GM18517 (cell line): ENCODE results near the gene FRS2.

ENCODE experiments used
- ATAC-seq: cut with Tn5 transposase; IDR thresholded peaks from one replicate; pipeline ENCODE4 v1.9.1; 2021; ENCODE audit warnings: mild to moderate bottlenecking, moderate library complexity; ENCODE audit not compliant: unreplicated experiment

The FRS2 gene

DNA sequence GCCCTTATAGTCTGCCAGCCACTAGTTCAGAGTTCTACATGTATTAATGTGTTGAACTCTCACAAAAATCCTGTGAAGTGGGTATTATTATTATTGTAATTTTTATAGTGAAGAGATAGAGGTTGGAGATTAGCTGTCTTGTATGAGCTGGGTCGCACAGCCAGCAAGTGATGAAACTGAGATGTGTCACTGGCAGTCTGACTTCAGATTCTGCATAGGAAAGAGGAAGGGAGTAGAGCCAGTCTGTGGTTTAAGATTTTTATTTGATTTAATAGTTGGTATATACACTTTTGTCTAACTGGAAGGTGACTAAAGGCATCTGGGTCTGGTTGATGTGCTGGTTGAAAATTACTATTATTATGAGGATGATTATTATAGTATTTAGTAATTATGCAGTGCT is 5.8 kb upstream of the FRS2 start:
- ATAC-seq = no peak

DNA sequence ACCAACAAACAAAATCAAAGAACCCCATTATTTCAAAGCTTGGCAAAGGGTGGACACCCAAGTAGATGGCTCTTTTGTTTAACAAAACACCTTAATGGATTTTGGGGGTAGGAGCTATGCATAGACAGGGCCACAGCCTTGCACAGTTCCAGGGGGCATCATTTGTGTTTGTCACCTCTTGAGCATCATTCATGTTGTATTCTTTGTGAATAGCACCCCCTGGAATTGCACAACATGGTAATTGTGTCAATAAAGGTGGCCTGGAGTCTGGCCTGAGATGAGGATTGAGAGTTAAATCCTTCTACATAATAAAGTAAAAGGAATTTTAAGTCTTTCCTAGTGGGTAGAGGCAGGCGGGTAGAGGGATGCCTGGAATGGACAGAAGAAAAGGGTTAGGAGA is 3.3 kb upstream of the FRS2 start:
- ATAC-seq = no peak

DNA sequence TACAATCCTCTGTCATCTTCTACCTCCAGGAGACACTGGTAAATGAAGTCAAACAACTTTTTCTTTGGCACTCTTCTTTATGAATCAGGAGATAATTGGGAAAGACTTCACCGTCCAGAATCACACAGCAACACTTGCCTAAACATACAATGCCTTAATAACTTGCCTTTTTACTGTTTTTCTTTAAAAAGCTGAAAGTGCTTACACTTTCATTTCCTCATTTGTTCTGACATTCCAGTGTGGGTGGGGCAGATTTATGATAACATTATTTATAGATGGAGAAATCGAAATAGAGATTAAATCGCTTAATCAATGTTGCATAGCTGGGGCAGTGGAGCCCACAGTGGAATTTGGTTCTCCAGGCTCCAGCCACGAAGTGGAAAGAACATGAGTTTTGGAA is 2.8 kb upstream of the FRS2 start:
- no peak for ATAC-seq

DNA sequence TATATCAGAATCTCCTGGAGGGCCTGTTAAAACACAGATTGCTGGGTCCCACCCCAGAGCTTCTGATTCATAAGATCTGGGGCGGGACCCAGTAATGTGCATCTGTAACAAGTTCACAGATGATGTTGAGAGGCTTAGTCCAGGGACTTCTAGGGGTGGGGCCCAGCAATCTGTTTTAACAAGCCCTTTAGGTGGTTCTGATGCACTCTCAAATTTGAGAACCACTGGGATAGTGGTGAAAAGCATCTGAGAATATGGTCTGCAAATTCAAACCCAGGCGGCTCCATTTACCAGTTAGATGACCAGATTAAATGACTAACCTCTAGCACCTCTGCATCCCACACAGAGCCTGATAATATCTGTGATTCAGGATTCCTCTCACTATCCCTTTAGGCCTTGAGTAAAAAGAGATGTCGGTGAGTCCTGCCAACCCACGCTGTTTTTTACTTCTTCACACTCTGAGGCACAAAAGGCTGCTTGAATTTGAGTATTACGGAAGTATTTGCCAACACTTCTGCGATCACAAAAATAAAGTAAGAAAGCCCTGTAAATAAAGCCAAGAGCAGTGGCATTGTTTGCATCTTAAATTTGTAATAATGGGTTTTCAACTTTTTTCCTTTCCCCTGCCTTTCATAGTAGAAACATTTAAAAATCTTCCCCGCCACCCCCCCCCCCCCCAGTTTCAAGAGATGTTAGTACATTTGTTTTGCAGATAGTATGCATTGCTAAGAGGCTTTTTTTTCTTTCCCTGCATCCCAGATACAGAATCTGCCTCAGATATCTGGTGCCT is 1.8 kb upstream of the FRS2 start:
- no peak for ATAC-seq

DNA sequence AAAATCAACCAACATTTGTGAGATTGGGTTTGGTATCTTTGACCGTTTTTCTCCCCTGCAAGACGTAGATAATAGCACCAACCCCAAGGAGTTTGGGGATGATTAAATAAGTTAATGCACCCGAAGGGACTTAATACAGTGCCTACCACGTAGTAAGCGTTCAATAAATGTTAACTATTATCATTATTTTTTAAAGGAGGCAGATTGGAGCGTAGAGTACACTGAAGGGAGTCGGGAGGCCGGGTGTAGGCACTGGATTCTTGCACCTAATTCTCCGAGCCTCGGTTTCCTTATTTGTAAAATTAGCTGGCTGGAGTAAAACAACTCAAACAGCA is 367 bp upstream of the FRS2 start:
- no peak for ATAC-seq

DNA sequence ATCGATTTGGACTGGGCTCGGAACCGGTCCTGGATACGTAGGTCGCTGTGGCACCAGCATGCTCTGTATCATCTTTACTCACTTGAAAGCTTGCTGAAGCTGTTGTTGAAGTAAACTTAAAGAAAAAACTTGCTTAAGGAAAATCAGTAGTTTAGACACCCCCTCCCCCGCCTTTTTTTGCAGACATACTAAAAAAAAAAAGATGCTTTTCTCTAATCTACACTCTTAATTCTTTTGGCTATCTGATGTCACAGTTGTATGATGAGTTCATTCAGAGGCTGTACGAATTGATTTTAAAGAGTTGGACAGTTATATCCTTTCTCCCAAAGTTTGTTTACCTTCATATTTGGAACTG is 865 bp downstream of the FRS2 start:
- no peak for ATAC-seq

DNA sequence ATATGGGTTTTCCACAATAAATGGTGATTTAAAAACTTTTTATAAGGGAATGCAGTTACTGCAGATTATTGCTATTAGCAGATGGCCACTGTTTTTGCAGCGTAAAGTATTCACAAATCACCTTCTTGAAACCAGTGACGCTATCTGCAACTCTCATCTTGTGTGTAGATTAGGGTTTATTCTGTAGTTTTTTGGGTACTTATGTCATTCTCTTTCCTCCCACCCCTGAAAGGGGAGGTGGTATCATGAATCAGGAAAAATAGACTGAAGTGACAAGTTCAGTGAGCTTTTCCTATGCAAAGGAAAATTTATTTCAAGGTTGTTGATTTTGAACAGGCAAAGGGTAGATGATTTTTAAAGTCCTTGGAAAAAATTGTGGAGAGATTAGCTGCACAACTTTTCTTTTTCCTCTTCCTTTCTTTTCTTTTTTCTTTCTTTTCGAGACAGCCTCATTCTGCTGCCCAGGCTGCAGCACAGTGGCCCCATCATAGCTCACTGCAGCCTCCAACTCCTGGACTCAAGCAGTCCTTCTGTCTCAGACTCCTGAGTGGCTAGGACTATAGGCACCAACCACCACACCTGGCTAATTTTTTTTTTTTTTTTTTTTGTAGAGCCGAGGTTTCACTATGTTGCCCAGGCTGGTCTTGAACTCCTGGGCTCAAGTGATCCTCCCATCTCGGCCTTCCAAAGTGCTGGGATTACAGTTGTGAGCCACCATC is 1.6 kb downstream of the FRS2 start:
- ATAC-seq = no peak

DNA sequence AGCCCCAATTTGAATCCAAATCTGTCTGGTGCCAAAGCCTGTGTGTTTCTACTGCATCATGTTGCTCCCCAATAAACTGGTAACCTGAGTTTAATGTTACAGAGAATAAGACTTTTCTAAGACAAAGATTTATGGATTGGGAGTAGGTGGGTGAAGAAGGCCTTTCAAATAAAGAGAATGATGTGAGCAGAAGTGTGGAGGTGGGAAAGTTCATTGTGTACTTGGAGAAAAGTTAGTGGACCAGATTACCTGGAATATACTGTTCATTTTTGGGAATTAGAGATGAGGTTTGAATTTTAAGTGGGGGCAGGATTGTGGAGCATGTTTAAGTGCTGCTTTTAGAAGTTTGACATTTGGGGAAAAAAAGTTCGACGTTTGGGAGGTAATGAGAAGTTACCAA is 3.1 kb downstream of the FRS2 start:
- ATAC-seq = no peak

DNA sequence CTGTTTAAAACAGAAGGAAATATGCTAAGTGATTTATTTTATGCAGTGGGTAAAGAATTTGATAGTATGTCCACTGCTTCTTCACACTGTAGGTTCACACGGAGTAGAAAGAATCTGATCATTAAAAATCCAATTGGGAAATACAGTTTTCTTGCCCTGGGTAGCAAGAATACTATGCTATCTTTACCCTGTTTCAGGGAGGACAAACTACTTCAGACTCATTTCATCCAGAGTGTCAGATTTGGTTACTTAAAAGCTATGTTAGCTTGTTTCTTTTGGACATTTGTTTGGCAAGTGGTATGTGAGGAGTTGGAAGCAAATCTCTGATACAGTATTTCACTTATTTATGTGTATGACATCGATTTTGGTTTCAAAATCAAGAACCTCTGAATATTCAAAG is 4.3 kb downstream of the FRS2 start:
- ATAC-seq = no peak

DNA sequence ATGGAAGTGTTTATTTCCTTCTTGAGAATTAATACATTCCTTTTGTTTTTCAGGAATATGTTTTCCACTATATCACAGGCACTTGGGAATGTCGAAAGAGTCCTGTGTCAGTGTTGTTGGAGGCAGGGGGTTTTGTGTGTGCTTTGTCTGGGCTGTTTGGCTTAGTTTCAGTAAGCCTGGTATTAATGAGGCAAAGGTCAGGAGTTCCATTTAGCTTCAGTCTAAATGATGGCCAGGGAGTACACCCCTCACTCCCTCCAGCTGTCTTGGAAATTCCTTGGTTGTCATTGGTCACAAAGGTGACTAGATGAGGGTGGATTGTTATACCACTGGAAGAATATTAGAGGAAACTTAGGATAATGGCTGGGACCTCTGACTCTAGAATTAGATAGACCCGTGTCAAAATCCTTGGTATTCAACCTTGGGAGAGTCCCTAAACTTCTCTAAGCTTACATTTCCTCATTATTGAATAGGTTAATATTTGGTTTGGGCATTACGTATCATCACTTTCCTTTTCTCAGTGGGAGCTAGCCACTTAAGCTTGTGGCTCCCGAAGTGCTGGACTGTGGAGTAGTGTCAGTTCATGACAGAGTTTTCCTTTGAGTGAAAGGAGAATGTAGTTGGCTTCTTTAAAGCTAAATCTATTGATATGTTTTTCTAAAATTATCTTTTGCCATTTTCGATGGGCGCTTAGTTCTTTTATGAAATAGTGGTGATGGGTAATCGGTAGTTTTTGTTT is 5.2 kb downstream of the FRS2 start:
- no peak for ATAC-seq

DNA sequence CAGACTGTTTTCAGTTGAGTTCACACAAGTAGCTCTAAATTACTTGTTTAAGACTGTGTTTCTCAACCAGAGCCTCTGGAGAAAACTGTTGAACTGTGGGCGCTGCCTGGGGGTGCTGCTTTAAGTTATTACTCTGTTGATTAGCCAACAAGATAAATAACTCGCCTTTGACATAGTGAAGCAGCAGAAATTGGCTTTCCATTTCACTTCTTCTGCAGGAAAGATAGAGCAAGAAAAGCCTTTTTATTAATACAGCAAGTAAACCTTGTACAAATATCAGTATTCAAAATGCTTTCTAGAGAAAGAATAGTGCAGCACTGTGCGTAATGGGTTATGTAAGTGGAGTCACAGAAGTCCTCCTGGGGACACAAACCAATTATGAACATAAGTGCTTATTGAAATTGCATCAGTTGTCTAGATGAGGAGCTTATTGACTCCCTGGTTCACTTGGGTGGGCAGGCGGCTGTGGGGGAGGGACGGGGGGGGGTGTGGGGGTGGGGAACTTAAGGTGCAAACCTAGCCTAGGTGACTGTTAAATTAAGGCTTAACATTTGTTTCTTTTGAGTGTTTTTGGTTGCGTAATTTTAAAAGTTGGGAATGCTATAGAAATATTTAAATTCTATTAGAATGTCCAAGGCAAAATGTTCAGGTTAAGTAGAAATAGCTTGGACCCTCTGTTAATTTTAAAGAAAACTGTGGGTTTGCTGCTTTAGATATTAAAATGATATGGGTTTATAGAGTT is 6.3 kb downstream of the FRS2 start:
- no peak for ATAC-seq

DNA sequence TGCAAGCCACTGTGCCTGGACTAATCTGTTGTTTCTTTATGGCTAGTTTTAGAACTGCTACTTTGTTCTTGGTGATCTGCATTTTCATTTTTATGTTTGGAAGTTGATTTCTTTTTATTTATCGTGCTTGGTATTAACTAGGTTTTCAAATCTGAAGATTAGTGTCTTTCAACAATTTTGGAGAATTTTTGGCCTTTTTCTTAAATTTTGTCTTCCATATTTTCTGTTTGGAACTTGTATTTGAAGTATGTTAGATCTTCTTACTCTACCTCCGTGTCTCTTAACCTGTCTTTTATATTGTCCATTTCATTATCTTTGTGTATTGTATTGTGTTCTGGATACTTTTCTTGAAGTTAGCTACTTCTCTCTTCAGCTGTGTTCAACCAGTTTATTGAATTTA is 9.5 kb downstream of the FRS2 start:
- ATAC-seq = no peak

DNA sequence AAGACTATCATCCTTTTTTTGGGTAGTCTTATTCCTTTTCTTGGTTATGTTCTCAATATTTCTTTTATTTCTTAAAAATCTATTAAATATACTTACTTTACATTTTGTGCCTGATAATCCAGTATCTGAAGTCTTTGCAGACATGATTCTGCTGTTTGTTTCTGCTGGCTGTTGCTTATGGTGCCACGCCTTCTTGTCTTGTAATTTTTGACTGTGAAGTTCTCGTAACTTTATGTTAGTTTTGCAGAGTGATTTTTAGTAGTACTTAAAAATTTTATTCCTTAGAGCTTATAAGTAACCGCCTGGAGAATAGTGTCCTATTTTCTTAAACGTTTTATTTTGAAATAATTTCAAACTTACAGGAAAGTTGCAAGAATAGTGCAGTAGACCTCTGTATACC is 10.5 kb downstream of the FRS2 start:
- no peak for ATAC-seq

DNA sequence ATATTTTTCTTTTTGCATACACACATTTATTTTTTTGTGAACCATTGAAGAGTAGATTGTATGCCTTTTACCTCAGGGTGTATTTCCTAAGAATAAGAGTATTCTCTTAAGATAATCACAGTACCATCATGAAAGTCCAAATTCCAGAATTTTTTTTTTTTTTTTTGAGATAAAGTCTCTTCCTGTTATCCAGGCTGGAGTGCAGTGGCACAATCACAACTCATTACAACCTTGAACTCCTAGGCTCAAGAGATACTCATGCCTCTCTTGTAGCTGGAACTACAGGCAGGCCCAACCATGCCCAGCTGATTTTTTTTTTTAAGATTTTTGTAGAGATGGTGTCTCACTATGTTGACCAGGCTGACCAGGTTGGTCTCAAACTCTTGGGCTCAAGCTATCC is 10.9 kb downstream of the FRS2 start:
- no peak for ATAC-seq

DNA sequence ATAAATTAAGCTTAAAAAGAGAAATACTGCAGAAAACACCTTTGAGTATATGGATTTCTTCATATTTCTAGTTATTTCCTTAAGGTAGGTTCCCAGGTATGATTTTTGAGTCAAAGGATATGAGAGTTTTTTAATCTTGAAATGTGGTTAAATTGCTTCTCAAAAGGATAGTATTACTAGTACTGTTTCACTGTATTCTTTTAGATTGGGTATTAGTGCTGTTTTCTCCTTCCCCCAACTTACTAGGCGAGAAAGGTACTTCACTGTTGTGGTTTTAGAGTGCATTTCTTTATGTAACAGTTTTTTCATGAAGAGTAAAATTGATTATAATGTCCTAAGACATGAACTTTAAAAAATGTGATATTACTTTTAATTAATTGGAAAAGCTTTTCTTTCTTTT is 13.5 kb downstream of the FRS2 start:
- ATAC-seq = no peak

DNA sequence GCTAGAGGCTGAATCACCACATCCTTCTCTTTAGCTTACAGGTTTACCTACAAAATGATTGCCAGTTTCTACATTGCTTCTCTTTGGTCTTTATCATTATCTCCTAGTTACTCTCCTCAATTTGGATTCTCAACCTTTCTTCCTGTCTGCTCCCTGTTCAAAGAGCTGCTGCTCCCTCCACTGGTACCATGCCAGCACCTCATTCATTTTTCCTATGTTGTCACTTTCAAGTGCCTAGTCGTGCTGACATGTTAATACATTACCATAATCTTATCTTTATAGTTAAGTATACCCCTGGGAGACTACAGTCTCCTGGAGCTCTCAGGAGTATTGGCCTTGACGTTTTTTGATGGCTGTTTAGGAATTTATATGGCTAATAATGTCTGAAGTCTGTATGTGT is 14.2 kb downstream of the FRS2 start:
- ATAC-seq = no peak

DNA sequence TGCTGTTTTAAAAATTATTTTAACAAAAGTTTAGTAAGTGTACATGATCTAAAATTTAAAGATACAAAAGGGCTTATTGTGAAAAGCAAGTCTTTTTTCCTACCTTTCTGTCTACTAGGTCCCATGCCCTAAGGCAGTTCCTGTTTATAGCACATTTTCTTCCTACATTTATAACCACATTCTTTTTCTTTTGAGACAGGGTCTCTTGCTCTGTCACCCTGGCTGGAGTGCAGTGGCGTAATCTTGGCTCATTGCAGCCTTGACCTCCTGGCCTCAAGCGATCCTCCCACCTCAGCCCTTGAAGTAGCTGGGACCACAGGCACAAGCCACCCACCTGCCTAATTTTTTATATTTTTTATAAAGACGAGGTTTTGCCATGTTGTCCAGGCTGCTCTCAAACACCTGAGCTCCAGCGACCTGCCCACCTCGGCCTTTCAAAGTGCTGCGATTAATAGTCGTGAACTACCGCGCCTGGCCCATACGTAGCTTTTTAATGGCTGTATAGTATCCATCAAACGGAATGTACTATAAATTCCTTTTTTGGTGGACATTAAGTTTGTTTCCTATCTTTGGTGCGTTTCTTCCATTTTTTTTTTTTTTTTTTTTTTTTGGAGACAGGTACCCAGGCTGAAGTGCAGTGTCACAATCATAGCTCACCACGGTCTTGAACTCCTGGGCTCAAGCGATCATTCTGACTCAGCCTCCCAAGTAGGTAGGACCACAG is 20.9 kb downstream of the FRS2 start:
- ATAC-seq = no peak

DNA sequence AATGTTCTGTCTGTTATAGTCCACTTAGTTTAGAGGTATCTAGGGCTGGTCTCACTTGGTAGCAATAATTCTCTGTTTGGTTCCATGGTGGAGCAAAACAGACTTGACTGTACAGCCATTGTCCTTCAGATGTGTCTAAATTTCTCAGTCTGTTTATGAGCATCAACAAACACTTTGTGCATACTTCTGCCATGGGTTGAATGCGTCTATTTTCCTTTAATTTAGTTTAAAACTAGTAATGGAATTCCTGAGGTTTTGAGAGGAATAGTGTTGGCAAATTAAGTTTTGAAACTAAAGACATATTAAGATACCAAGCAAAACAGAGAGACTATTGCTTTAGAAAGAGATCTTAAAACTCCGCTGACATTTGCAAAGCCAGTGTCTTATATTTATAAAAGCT is 22.6 kb downstream of the FRS2 start:
- no peak for ATAC-seq

DNA sequence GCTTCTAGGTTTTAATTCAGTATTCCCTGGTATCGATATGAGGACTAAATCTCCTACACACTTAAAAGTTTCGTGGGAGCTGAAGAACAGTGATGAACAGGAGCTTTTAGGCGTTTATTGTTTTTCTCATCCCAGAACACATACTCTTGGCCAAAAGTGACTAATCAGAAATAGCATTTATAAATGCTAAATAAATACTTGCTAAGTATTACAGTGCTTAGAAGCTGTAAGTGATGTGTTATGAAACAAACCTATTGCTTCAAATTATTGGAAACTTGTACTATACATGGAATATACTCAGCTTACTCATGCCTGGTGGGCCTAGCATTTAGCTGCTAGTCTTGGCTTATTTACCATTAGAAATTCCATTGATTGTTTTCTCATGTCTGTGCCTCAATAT is 24.9 kb downstream of the FRS2 start:
- ATAC-seq = no peak

DNA sequence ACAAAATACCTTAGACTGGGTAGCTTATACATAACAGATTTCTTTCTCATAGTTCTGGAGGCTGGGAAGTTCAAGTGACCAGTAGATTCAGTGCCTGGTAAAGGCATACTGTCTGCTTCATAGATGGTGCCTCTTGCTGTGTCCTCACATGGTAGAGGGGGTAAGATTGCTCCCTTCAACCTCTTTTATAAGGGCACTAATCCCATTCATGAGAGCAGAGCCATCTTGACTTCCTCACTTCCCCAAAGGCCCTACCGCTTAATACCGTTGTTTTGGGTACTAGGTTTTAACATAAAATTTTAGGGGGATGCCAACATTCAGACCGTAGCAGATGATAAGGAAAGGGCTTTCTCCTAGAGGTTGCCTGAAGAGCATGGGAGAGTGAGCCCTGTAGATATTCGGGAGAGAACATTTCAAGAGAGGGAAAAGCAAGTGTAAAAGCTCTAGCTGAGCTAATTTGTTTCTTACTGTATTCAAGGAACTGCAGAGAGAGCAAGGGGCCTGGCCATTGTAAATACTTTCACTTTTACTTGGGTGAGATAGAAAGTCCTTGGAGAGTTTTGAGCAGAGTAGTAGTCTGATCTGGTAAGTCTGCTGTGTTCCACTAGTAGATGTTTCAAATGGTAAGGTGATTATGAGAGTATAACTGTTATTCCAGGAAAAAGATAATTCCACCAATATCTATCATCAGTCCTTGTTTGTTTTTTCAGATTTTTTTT is 27.3 kb downstream of the FRS2 start:
- peak; percentile 93 for ATAC-seq
